Activated CD4-positive, alpha-beta T cell treated with anti-CD3 and anti-CD28 coated beads, Interleukin-2, amount 50 U/mL, for 16 hours (primary cell): ENCODE results near the gene PLEKHG1.

Experiments used
- DNase-seq: peaks from one replicate; pipeline ENCODE4 v3.0.0-alpha.2; 2020

PLEKHG1 gene

DNA sequence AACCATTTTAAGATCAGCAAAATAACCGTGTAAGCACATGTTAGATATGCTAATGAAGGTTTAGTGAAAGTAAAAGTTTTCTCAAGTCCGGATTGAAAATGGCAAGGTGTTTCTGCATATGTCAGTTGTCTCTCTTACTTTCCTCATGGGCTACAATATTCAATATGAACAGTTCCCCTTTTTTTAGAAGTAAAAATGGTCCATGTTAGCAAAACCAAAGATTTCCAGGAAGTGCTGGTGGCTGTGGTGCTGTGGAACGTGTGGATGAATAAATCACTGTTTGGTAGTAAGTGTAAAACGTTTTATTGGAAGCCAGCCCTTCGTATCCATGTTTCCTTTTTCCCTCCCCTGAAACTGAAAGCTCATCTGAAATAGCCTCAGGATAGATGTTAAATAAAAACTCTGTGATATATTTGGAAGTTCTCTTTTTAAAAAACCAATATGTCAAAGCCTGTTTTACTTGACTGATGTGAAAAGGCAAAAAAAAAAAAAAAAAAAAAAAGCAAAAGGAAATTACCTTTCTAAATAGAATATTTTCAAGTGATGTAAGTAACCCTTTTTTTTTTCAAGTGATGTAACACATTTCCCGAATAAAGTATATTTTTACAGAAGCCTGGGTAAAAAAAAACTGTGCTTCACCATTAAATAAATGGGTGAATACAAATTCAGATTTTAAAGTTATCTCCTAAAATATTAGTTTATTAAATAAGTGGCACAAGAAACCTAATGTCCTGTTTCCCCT is 41.9 kb downstream of the PLEKHG1 start:
- DNase-seq = no peak

- no peak for DNase-seq
Observed at GRCh38 chr6:150646228-150646627, 46.5 kb downstream of the PLEKHG1 start.

GRCh38 chr6:150647051-150647450 is 47.4 kb downstream of the PLEKHG1 start:
- DNase-seq = no peak
